ENCODE results near the gene ZNF91.

- TF ChIP-seq CTCF (conservative IDR thresholded peaks at IDR 0.05 in 1 of 2, IDR thresholded peaks at IDR 0.05 in 1 of 2; ENCODE audit: low read depth in 1 of 2, low read length in 2 of 2): no peak
- TF ChIP-seq EZH2 (IDR thresholded peaks at IDR 0.05; ENCODE audit: low read length, missing control alignments): no peak
These were observed 9.4 kb upstream of the ZNF91 start for GRCh38 chr19:23404676-23405075.

All from fibroblast of lung (primary cell).